Measurements from ENCODE around the gene ARID5B. TPM values are rescaled to one million over a fixed set of nuclear protein-coding genes. Genes with fewer than 3 reads are reported as not detected.

The ARID5B gene
- polyA plus RNA-seq, 1 donor = 55.4 TPM

DNA sequence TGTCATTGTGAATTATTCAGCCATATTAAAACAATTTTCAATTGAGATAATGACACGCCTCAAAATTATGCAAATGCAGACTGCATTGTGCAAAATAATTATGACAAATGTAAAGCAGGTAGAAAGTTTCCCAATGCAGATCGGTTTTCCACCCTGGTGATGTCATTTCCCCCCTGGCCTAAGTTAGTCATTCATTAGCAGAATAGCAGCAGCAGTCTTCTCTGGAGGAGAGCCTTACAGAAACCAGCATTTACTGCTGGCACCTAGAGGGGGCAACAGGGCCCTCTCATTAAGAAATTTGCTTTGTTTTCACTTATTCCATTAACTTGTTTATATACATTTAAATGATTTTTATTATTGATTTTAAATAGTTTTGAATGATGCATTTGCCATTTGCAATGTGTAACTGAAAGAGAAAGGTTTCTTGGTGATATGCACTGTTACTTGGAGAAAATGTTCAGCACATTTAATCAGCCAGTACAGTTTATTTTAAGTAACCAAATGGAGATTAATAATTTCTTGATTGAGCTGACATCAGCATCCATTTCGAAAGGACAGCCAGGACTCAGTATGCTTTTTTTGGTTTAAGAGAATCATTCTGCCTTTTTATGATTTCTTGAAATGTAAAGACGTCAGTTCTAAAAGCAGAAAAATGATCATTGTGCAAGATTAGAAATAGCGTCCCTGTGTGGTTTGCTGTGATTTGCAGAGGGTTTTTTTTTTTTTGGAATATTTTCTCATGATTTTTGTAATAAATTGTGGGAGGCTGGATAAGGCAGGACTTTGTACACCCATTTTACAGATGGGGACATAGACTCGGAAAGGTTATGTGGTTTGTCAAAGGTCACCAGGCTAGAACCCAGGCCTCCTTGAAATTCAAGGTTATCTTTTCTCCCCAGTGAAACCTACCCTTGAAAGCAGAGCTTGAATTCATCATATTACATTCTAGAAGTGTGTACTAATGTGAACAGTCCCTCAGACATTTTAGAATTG is 3.5 kb downstream of the ARID5B start:
- peak; percentile 62 for DNase-seq

DNA sequence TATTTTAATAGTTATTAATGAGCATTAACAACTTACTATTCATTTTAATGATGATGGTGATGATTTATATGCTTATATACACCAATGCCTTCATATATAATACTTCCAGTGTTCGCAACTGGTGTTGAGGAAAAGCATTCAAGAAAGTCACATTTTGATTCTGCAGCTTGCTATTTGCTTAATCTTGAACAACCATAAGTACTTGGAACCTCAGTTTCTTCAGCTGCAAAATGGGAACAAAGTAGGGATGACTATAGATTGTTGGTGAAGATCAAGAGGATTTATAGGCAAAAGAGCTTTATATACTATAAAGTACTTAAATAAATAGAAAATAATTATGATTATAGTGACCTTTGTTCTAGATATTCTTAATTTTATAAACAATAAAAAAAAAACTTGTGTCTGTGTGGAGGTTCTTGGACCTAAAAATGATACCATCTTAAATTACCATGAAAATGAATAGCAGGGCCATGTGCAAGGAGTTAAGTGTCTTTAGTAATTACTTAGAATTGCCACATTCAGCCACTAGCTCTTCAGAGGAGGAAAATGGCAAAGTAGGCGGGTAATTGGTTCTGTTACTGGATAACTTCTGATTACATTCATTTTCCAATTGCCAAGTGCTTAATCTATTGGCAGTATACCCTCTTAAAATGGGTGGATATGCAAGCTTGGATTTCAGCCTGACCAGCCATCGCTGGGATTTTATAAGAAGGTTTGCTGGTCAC is 4.5 kb downstream of the ARID5B start:
- DNase-seq = no peak

DNA sequence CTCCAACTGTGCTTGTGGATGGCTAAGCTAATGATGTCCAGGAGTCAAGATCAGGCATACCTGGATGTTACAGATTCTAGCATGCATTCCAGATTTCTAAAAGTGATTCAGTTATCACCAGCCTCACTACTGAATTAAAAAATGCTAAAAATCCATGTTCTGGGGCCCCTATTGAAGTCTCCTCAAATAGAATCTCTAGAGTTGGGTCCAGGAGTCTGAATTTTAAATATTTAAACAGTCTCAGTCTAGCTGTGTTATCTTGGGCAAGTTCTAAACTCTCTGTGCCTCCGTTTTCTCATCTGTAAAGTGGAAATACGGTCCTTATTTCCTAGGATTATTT is 5.0 kb downstream of the ARID5B start:
- no peak for DNase-seq

DNA sequence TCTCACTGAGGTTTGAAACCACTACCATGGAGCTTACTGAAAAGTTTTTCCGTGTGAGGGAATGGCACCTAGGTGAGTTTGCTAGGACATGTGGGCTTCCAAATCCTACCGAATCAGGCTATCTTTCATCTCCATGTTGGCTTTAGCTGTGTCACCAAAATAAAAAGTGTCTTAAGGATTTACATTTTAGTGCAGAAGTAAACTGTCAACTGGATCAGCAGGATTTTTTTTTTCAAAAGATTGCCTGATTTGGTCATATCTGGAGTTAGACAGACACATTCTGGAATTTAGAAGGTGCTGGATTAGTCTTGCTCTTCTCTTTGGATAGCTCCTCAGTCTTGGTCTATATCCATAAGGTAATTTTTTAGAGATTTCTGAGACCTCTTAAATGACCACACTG is 5.5 kb downstream of the ARID5B start:
- no peak for DNase-seq

DNA sequence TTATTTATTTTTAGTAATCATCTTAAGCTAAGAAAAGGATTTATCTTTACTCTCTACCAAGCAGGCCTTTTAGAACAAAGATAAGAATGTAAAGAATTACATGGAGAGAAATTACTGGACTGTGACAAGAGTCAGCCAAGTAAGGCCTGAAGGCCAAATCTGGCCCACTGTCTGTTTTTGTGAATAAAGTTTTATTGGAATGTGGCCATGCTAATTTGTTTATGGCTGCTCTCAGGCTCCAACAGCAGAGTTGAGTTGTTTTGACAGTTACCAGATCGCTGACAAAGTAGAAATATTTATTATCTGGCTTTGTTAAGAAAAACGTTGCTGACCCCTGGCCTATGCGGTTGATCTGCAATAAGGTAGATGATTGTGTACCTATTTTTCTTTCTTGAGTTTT is 6.1 kb downstream of the ARID5B start:
- no peak for DNase-seq

DNA sequence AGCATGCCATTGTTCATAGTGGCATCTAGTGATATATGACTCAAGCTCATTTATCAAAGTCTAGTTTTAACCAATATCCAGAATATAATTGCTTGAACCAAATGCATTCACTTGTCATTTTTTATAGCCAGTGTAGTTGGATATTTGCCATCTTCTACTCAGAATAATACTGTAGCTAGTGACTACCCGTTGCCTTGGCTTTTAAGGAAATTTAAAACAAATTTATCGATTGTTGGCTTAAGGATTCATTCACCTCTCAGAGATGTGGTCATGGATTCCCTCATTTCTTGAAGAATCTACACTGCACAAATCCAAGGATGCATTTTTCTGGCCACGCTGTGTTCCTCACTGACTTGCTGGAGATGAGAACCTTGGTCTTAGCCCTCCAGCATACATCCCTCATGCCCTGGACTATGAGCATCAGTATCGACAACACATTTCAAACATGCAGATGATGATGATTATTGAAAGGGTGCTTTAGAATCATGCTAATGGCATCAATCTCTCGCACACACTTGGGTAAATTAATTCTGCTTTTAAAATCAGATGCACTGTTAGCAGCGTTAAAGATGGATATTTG is 8.8 kb downstream of the ARID5B start:
- DNase-seq = no peak

DNA sequence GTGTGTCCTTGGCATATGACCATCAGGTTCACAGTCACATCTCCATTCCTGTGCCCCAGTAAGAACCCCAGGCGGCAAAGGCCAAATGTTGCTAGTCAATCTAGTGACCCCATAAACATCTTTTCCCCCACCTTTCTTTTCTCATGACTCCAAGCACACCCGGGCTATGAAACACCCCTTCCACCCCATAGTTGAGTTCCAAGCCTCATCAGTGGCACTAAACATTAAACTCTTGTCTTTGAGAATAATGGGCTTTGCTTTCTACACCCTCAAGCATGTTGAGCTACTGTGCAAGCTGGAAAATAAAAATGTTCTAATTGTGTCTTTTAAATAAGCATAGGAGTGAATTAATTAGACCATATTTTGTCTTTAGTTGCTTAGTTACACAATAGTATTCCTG is 9.4 kb downstream of the ARID5B start:
- no peak for DNase-seq

DNA sequence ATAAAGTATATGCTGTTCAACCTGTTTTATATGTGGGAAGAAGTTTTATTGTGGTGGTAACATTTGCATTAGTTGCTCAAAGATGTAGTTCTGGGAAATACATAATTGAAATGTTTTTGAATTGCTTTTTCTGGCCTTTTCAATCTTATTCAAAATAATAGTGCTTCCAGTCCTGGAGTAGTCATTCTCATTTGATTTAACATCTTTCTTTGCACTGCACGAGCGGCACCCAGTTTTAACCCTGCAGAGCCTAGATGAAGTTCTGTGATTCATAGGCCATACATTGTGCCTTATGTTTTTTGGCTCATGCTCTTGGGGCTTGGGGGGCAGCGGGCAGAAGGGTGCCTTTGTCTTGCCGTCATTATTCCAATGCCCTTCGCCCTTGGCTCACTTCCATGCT is 9.9 kb downstream of the ARID5B start:
- DNase-seq = no peak

DNA sequence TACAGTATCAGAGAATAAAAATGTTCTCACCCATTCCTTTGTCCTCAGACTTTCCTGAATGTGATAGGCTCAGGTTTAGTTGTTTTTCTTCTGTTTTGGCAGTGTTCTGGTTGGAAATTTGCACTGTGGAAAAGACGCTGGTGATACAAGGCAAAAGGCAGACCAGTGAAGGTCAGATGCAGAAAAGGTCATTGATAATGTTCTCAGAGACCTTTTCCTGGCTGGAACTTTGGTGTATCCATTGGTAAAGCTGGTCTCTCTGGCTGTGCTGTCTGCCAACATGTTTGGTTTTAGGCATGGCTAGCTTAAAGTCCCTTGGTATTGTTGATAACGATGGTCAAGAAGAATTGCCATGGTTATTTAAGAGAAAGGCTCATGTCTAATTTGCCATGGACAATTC is 11.5 kb downstream of the ARID5B start:
- DNase-seq = no peak

DNA sequence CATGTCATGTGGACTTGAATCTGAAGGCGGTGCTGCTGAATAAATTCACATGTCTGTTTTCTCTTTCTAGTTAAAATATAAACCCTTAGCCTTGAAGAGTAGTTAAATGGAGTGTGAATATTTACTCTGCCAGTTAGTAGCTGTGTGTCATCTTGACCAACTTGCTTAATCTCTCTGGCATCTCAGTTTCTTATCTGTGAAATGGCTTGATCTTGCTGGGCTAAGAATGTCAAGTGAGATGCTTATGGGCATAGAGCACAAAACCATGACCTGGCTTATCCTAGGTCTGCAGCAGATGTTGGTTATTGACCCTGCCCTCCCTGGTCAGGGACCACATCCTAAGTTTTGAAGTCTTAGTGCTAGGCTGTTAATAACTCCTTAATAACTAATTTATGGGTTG is 16.6 kb downstream of the ARID5B start:
- no peak for DNase-seq

DNA sequence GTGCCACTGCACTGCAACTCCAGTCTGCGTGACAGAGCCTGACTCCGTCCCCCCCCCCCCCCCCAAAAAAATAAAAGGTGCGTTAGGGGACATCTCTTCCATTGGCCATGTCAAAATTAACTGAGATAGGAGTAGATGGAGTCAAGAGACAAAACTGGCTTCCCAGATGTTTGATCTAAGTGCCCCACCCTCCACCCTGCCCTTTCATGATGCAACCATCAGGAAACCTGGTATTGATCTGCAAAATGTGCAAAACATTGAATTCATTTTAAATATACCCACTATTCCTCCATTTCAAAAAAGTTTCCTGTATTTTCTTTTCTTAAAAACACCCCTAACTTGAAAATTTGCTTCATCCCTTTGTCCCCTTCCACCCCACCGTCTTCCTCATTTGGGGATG is 17.5 kb downstream of the ARID5B start:
- DNase-seq = no peak

DNA sequence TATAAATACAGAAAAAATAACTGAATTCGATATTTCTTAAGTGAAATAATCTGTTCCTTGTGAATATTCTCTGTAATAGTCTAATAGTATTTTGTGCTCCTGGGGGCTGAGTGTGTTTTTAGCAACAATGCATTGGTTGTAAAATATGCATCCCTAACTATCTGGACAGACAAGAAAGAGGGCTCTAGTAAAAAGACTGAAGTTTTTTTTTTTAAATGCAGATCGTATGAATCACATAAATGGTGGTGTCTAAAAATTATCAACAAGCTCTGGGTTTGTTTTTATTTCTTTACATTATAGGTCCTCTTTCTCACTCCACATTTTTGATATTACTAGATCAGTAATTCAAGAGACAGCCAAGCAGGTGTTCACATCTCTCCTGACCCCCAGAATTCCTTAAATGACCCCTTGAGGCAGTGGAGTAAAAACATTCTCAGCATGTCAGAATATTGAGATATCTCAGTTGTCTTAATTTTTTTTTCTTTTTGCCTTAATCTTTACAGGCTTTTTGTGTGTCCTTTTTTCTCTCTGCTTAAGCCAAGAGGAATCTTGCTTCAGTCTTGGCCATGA is 18.2 kb downstream of the ARID5B start:
- no peak for DNase-seq

DNA sequence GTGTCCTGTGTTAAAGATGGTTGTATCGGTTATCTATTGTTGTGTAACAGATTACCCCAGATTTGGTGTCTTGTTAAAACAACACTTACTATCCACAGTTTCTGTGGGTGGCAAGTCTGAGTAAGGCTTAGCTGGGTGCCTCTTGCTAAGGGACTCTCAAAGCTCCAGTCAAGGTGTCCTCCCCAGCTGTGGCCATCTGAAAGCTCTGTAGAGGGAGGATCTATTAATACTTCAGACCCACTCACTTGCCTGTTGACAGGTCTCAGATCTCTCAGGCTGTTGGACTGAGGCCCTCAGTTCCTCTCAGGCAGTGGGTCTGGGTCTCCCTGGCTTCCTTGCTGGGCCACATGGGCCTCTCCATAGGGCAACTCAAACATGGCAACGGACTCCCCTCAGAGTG is 19.6 kb downstream of the ARID5B start:
- no peak for DNase-seq

DNA sequence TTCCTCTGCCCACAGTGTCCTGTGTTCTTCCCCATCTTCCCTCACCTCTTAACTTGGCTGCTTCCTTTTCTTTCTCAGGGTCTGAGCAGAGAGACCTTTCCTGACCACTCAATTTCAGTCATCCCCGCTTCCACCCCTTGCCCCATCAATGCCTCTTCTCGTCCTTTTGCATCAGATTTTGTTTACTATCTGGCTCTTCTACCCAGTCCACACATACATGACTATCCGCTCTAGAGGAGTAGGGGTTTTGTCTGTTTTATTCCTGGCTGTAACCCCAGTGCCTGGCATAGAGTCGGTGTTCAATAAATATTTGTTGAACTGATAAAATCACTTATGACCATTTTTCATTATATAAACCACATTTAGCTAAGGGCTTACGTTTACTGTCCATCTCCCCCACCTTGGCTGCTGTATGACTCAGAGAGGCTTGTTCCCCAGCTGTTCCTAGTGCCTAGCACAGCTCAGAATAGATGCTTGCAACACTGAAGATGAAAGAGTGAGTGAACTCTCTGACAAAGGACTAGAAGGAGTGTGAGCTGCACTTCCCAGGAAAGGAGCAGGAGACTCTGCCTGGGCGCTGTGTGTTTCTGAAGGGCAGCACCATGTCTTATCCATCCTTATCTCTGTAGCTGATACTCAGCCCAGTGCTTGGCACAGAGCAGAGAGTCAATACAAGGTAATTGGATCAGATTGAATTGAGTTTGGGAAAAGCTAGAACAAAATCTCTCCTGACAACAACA is 21.9 kb downstream of the ARID5B start:
- DNase-seq = no peak

DNA sequence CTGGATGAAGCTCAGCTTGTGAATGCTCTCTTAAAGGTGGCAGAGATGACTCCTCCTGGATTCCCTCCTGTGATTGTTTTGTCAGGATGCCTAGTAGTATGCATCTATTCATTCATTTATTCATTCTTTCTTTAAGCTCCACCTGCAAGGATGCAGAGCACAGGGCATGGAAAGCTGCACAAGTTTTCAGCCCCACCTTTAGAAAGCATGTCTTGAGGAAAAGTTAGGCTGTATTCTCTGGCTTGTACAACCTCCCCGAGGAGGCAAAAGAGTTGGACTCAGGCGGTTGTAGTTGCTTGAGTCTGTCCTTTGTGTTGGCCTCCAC is 22.4 kb downstream of the ARID5B start:
- no peak for DNase-seq

DNA sequence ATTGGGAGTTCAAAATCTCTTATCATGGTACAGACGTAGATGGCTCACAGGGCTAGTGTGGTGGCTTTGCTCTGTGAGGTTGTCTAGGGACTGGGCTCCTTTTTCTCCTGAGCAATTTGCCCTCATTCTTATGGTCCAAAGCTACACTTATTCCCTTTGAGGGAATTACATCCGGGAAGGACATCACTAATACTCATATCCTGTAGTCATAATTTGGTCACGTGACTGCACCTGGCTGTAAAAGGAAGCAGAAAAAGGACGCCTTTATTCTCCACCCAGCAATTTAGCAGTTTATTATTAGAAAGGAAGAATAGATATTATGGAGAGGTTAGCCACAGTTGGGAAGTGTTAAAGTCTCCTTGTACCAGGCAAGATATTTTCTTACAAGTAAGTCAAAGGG is 28.1 kb downstream of the ARID5B start:
- no peak for DNase-seq

DNA sequence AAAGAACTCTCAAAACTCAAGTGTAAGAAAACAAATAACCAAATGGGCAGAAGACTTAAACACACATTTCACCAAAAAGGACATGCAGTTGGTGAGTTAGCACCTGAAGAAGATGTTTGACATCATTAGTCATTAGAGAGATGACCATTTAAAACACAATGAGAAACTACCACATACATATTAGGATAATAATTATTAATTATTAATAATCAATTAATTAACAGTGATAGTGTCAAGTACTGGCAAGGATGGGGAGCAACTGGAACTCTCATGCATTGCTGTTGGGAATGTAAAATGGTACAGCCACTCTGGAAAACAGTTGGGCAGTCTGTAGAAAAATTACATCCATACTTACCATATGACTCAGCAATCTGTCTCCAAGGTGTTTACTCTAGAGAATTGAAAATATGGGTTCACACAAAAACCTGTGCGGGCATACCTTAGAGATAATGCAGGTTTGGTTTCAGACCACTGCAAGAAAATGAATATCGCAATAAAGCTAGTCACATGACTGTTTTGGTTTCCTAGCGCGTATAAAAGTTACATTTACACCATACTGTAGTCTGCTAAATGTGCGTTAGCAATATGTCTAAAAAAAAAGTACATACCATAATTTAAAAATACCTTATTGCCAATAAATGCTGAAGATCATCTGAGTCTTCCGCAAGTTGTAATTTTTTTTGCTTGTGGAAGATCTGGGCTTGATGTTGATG is 30.3 kb downstream of the ARID5B start:
- no peak for DNase-seq

DNA sequence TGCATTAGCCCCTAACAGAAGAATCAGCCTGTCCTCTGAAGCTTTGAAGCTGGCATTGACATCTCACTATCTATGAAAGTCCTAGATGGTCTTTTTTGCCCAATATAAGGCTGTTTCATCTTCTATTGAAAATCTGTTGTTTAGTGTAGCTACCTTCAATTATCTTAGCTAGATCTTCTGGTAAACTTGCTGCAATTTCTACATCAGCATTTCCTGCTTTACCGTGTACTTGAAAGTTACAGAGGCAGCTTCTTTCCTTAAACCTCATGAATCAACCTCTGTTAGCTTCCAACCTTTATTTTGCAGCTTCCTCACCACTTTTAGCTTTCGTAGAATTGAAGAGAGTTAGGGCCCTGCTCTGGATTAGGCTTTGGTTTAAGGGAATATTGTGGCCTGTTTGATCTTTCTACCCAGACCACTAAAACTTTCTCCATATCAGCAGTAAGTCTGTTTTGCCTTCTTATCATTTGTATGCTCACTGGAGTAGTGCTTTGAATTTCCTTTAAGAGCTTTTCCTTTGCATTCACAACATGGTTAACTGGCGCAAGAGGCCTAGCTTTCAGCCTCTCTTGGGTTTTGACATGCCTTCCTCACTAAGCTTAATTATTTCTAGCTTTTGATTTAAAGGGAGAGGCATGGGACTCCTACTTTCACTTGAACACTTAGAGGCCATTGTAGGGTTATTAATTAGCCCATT is 32.5 kb downstream of the ARID5B start:
- no peak for DNase-seq

DNA sequence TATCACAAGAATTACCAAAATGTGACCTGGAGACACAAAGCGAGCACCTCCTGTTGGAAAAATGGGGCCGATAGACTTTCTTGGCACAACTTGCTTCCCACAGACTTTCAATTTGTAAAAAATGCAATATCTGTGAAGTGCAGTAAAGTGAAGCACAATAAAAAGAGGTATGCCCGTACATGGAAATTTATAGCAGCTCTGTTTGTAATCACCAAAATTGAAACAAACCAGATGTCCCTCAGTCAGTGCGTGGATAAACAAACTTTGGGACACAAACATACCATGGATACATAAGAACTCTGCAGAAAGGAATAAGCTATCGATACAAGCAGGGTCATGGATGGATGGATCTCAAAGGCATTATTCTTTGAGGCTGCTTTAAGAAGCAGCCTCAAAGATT is 33.6 kb downstream of the ARID5B start:
- no peak for DNase-seq

DNA sequence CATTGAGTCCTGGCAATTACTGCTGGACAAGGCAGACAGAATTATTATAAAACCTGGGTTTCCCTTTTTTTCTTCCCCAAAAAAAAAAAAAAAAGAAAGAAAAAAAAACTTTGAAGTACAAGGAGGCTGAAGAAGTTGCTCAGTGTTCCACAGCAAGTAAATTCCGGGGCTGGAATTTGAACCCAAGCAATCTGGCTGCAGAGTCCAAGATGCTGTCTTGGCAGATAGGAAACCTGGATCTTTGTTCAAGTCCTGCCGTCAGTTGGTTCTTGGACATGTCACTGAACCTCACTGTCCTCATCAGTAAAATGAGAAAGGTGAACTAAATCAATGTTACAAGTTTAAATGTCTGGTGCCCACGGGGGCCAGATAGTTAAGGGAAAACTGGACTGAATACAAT is 35.3 kb downstream of the ARID5B start:
- DNase-seq = no peak
